GM18526 (cell line): ENCODE results near the gene ENOX1.

Experiments
- POLR2A ChIP-seq: IDR thresholded peaks from 3 replicates; pipeline ENCODE4 v1.6.1; 2011; ENCODE audit not compliant: insufficient read length; ENCODE audit errors: extremely low read depth

ENOX1 gene

GRCh38 chr13:43666403-43666802 is 120.4 kb downstream of the ENOX1 start:
- TF ChIP-seq POLR2A = no peak

GRCh38 chr13:43665388-43665787 is 121.4 kb downstream of the ENOX1 start:
- no peak for TF ChIP-seq POLR2A

- no peak for TF ChIP-seq POLR2A
These were observed 122.0 kb downstream of the ENOX1 start for GRCh38 chr13:43664700-43665191.

- TF ChIP-seq POLR2A = no peak
These were observed 123.2 kb downstream of the ENOX1 start for GRCh38 chr13:43663474-43664090.

GRCh38 chr13:43662976-43663375 is 123.8 kb downstream of the ENOX1 start:
- TF ChIP-seq POLR2A = no peak

- no peak for TF ChIP-seq POLR2A
These were observed 125.5 kb downstream of the ENOX1 start for GRCh38 chr13:43661161-43661830.

- TF ChIP-seq POLR2A = no peak
These were observed 129.3 kb downstream of the ENOX1 start for GRCh38 chr13:43657485-43657884.

- TF ChIP-seq POLR2A = no peak
These were observed 132.8 kb downstream of the ENOX1 start for GRCh38 chr13:43653980-43654379.

- TF ChIP-seq POLR2A = no peak
These were observed 133.4 kb downstream of the ENOX1 start for GRCh38 chr13:43653395-43653794.

GRCh38 chr13:43652760-43653159 is 134.0 kb downstream of the ENOX1 start:
- TF ChIP-seq POLR2A = no peak

GRCh38 chr13:43650882-43651281 is 135.9 kb downstream of the ENOX1 start:
- no peak for TF ChIP-seq POLR2A

GRCh38 chr13:43648733-43649132 is 138.0 kb downstream of the ENOX1 start:
- TF ChIP-seq POLR2A = no peak

- no peak for TF ChIP-seq POLR2A
These were observed 139.3 kb downstream of the ENOX1 start for GRCh38 chr13:43647471-43647870.

- no peak for TF ChIP-seq POLR2A
These were observed 146.3 kb downstream of the ENOX1 start for GRCh38 chr13:43640476-43640875.

- no peak for TF ChIP-seq POLR2A
These were observed 155.7 kb downstream of the ENOX1 start for GRCh38 chr13:43631106-43631505.

- no peak for TF ChIP-seq POLR2A
These were observed 156.9 kb downstream of the ENOX1 start for GRCh38 chr13:43629691-43630480.

GRCh38 chr13:43626994-43627393 is 159.8 kb downstream of the ENOX1 start:
- TF ChIP-seq POLR2A = no peak

- no peak for TF ChIP-seq POLR2A
These were observed 172.7 kb downstream of the ENOX1 start for GRCh38 chr13:43614063-43614462.
